ENCODE results near the gene PIGH.

- TF ChIP-seq ZNF274 (IDR thresholded peaks at IDR 0.05; ENCODE audit: insufficient read depth, insufficient read length) (no peak), FOXM1 (IDR thresholded peaks at IDR 0.05; ENCODE audit: low read depth, low read length) (no peak), POLR2A (IDR thresholded peaks at IDR 0.05; ENCODE audit: low read depth, low read length) (no peak), CTCF (IDR thresholded peaks at IDR 0.05 in 2 of 3, conservative IDR thresholded peaks at IDR 0.05 in 1 of 3; ENCODE audit: control insufficient read depth in 2 of 3, extremely low read depth in 1 of 3, insufficient read depth in 1 of 3, low read depth in 3 of 3, low read length in 3 of 3) (no peak), IRF3 (IDR thresholded peaks at IDR 0.05) (no peak), CEBPB (IDR thresholded peaks at IDR 0.05; ENCODE audit: borderline replicate concordance in 1 of 2, low read depth in 2 of 2, low read length in 2 of 2) (no peak), EZH2 (IDR thresholded peaks at IDR 0.05; ENCODE audit: borderline replicate concordance, control insufficient read depth, low read depth, low read length) (no peak)
- TF ChIP-seq, protein P1, sequence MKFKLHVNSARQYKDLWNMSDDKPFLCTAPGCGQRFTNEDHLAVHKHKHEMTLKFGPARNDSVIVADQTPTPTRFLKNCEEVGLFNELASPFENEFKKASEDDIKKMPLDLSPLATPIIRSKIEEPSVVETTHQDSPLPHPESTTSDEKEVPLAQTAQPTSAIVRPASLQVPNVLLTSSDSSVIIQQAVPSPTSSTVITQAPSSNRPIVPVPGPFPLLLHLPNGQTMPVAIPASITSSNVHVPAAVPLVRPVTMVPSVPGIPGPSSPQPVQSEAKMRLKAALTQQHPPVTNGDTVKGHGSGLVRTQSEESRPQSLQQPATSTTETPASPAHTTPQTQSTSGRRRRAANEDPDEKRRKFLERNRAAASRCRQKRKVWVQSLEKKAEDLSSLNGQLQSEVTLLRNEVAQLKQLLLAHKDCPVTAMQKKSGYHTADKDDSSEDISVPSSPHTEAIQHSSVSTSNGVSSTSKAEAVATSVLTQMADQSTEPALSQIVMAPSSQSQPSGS (IDR thresholded peaks at IDR 0.05; ENCODE audit: low read length), result no peak
Observed at GRCh38 chr14:67630938-67631337, 30.9 kb upstream of the PIGH start.
